Heart left ventricle (tissue), 16 donors: ENCODE data around the gene MTRFR. TPM values are rescaled to one million over a fixed set of nuclear protein-coding genes. Genes with fewer than 3 reads are reported as not detected.

Experiments
- ATAC-seq, 4 donors: fragments of 200-7000 bp; cut with Tn5 transposase; one replicate each; pipeline ENCODE4 v1.9.1; 2020 to 2022; ENCODE audit warnings: moderate library complexity in 4 of 4, mild to moderate bottlenecking in 3 of 4, moderate number of reproducible peaks in 1 of 4
- DNase-seq, 5 donors: peaks; one replicate each; pipeline ENCODE4 v3.0.0-alpha.2; 2020
- H3K27ac ChIP-seq, 12 donors: fragments of 200-600 bp; sonication (generic) in 4 of 12; one replicate each; pipeline versions ENCODE4 v1.5.0 to v1.8.0; 2016 to 2022; ENCODE audit warnings: mild to moderate bottlenecking in 2 of 12
- H3K27me3 ChIP-seq, 9 donors: fragments of 200-600 bp; sonication (generic) in 2 of 9; one replicate each; pipeline versions ENCODE4 v1.5.1 to v1.8.0; 2016 to 2022; ENCODE audit warnings: mild to moderate bottlenecking in 3 of 9
- H3K36me3 ChIP-seq, 9 donors: fragments of 200-600 bp; sonication (generic) in 2 of 9; one replicate each; pipeline versions ENCODE4 v1.5.0 to v1.8.0; 2018 to 2022; ENCODE audit warnings: mild to moderate bottlenecking in 2 of 9
- H3K4me1 ChIP-seq, 12 donors: fragments of 200-600 bp; sonication (generic) in 4 of 12; one replicate each; pipeline versions ENCODE4 v1.5.0 to v1.8.0; 2016 to 2022; ENCODE audit warnings: mild to moderate bottlenecking in 3 of 12
- H3K4me3 ChIP-seq, 12 donors: fragments of 200-600 bp; sonication (generic) in 4 of 12; one replicate each; pipeline versions ENCODE4 v1.5.0 to v1.8.0; 2017 to 2022; ENCODE audit warnings: mild to moderate bottlenecking in 9 of 12, moderate library complexity in 4 of 12
- H3K9me3 ChIP-seq, 12 donors: fragments of 200-600 bp; sonication (generic) in 4 of 12; one replicate each; pipeline versions ENCODE4 v1.5.0 to v1.8.0; 2016 to 2022; ENCODE audit warnings: mild to moderate bottlenecking in 1 of 12
- POLR2A ChIP-seq, 2 donors: fragments of 450-650 bp; IDR thresholded peaks; one replicate each; pipeline ENCODE4 v1.6.1; 2017; ENCODE audit warnings: antibody characterized with exemption in 2 of 2, mild to moderate bottlenecking in 2 of 2, moderate library complexity in 2 of 2
- WGBS, 4 donors: extraction: QIAGEN DNeasy Blood & Tissue Kit in 2 of 4; methylation state at CpG; one replicate each; pipeline versions ENCODE4 v1.1.5 to v1.1.7; 2013 to 2018; 5-methylcytosine and 5-hydroxymethylcytosine counted together
- intact Hi-C, 10 donors: fragments of 100-400 bp; cut with DNase I; formaldehyde crosslinking; loops; one replicate each; pipeline versions ENCODE4 v1.11.1 to v1.14.2; 2022
- polyA plus RNA-seq, 2 donors: library from polyadenylated mRNA; stranded (reverse); fragments of 200-250 nt; gene quantifications; one replicate each; pipeline ENCODE4 v1.2.3, GENCODE V29; 2013
- total RNA-seq, 9 donors: library from RNA; depleted of rRNA in 2 of 9; stranded (reverse); fragments of >200 nt in 2 of 9; fragmentation: NEBNext Ultra II Directional in 3 of 9; extraction: Animal tissue kit (Norgen Biotek cat#: 25700) in 3 of 9; gene quantifications; one replicate each; pipeline versions ENCODE4 v1.1.0 to v1.2.4, GENCODE V29; 2016 to 2023
- TF ChIP-seq, protein P1 (sequence below), 12 donors: fragments of 200-600 bp; sonication (generic) in 4 of 12; IDR thresholded peaks; one replicate each; pipeline versions ENCODE4 v1.5.0 to v1.8.0; 2018 to 2022; ENCODE audit warnings: antibody characterized with exemption in 12 of 12, mild to moderate bottlenecking in 5 of 12
- donor health status: ischemic (EF 13 %, LVEDD 7.1; RV severe dilation, severe dysfunction).
- donor health status: healthy with polysubstance abuse.
- donor health status: DM: no; HTN: yes; CAD: no.
- donor health status: DM: no; HTN: no; CAD: no.
- donor health status: ischemic (EF 25% LVEDD 6.9; RV normal size, moderate dysfunction).
- donor health status: ischemic (EF 25% LVEDD 5.7; RV mildly dilated, moderate dysfunction).
- donor health status: healthy.
- donor health status: DM: yes; HTN: yes; CAD: no.
- donor health status: ischemic (EF 35%, LVEDD 5.7; RV mildly dilated, moderate dysfunction).
- donor health status: nonischemic (EF 11% LVEDD 7.7; RV severe dilation, severe dysfunction).
- donor health status: DM: yes; HTN: yes; CAD: no.
- donor health status: PGD.
- donor health status: ischemic (EF 29% LVEDD 5.4; RV normal size, mild dysfunction).
- donor health status: nonischemic (EF 23%, LVEDD 6.1; RV moderate dilation, normal function).

MTRFR gene
- total and polyA plus RNA-seq, 11 donors = 7.9 to 16.0 (median 11.8) TPM

DNA sequence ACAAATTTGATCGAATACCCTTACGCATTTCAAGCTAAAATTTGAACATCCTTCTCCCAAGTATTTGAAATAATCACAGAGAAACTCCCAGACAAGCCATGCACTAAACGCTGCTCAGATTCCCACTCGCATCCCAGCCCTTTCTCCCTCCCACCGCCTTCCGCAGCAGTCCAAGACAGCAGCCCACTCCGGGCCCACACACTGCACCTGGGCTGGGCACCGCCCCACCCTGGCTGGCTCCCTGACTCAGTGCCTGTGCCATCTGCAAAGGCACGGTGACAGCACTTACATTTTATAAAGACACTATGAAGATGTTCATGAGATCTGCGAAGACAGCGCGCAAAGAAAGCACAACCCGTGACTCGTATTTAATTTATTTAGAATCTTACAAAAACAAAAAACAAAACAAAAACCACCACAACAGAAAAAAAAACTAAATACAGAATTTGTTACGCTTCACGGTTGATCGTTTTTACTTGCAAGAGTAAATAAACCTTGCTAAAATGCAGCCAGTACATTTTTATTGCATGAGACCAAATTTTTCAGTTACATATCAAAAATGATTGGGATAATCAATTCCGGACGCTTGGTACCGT lies 55.6 kb downstream of the MTRFR start:
- no peak for TF ChIP-seq POLR2A (IDR thresholded peaks at IDR 0.05)
- Histone ChIP-seq H3K36me3 (peaks cover 3 to 54% (median 43%) of the 10 kb centered on the region in 9 donors), H3K27me3 (no peaks in the 10 kb centered on the region), H3K27ac (no peak overlapping the region), H3K9me3 (no peaks in the 10 kb centered on the region), H3K4me3 (no peak overlapping the region), H3K4me1 (no peaks in the 10 kb centered on the region)
- intact Hi-C loops = no loop called here
- DNase-seq = no peak
- ATAC-seq = no peak
- 95% methylated on average over 20 of the region's 20 CpGs for WGBS, 4 donors

DNA sequence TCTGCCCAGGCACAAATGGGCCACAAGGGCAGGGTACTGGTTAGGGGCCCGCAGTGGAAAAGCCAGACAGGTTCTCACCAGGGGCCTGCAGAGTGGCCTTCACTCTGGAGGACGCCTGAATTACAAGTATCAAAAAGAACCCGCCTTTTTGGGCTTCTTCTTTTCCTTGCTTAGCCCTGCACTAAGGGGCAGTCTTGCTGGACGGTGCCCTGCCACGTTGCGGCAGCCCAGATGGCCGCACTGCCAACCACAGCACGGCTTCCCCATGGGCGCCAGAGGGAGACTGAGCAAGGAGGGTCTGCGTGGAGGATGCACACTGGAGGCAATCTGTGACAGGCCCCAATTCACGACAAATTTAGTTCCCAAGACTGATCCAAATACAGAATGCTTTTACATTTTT lies 56.7 kb downstream of the MTRFR start:
- WGBS, 4 donors = 92 to 95% (median 94%) methylated on average over 11 of the region's 11 CpGs
- Histone ChIP-seq H3K4me3 (no peak overlapping the region), H3K27ac (no peak overlapping the region), H3K36me3 (peaks cover 3 to 65% (median 54%) of the 10 kb centered on the region in 9 donors), H3K27me3 (no peaks in the 10 kb centered on the region), H3K4me1 (no peaks in the 10 kb centered on the region), H3K9me3 (no peaks in the 10 kb centered on the region)
- DNase-seq = no peak
- intact Hi-C loops = no loop called here
- no peak for ATAC-seq
- TF ChIP-seq, protein P1, sequence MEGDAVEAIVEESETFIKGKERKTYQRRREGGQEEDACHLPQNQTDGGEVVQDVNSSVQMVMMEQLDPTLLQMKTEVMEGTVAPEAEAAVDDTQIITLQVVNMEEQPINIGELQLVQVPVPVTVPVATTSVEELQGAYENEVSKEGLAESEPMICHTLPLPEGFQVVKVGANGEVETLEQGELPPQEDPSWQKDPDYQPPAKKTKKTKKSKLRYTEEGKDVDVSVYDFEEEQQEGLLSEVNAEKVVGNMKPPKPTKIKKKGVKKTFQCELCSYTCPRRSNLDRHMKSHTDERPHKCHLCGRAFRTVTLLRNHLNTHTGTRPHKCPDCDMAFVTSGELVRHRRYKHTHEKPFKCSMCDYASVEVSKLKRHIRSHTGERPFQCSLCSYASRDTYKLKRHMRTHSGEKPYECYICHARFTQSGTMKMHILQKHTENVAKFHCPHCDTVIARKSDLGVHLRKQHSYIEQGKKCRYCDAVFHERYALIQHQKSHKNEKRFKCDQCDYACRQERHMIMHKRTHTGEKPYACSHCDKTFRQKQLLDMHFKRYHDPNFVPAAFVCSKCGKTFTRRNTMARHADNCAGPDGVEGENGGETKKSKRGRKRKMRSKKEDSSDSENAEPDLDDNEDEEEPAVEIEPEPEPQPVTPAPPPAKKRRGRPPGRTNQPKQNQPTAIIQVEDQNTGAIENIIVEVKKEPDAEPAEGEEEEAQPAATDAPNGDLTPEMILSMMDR (IDR thresholded peaks at IDR 0.05) = no peak
- no peak for TF ChIP-seq POLR2A (IDR thresholded peaks at IDR 0.05)

DNA sequence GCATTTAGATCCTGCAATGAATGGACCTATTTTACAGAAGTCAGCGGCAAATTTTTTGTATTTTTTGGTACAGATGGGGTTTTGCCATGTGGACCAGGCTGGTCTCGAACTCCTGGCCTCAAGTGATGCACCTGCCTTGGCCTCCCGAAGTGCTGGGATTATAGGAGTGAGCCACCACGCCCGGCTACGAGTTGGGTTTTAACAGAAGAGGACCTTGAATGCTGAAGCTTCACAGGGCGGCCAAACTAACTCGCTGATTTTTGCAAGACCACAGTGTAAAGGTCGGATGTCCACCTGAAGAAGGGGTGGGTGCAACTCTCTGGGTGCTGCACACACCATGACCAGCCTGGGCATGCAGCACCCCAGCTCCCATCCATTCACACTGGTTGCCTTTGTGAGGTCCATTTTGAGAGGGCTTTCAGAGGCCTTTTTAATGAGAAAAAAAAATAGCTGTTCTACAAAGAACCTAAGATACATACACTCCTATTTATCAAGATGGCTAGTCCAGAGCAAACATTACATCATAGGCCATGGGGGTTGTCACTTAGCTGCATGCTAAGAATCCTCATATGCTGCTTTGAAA lies 60.0 kb downstream of the MTRFR start:
- TF ChIP-seq, protein P1 (IDR thresholded peaks at IDR 0.05) = no peak
- TF ChIP-seq POLR2A (IDR thresholded peaks at IDR 0.05) = no peak
- WGBS, 4 donors = 91 to 95% (median 94%) methylated on average over 9 of the region's 9 CpGs

DNA sequence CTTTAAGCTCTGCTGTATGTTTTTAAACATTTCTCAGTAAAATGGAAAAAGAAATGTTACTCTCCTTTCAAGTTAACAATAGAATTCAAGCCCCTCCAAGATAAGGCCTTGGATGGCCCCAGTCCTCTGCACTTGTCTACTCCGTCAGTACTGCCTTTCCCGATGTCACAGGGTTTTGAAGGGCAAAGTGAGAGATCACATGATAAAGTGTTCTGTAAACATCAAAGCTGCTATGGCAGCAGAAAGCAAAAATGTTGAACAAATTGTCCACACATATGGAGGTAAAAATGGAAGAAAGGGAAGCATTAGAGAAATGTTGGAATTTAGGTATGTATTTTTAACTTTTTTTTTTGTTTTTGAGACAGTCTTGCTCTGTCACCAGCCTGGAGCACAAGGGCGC lies 71.9 kb downstream of the MTRFR start:
- H3K4me3 ChIP-seq = no peak overlapping the region
- TF ChIP-seq, protein P1 (IDR thresholded peaks at IDR 0.05) = no peak
- TF ChIP-seq POLR2A (IDR thresholded peaks at IDR 0.05) = no peak
- intact Hi-C loops = no loop called here
- H3K4me1 ChIP-seq = no peaks in the 10 kb centered on the region
- H3K36me3 ChIP-seq = peaks cover 0 to 100% (median 93%) of the 10 kb centered on the region in 9 donors
- ATAC-seq = no peak
- 58 to 68% (median 65%) methylated on average over 3 of the region's 3 CpGs for whole genome bisulfite sequencing, 4 donors
- no peak for DNase-seq
- no peak overlapping the region for H3K27ac ChIP-seq
- no peaks in the 10 kb centered on the region for H3K9me3 ChIP-seq
- H3K27me3 ChIP-seq = no peaks in the 10 kb centered on the region

More for the DNA sequence above, 60.0 kb downstream of the MTRFR start:
- Histone ChIP-seq H3K27ac (no peak overlapping the region), H3K4me1 (no peaks in the 10 kb centered on the region), H3K9me3 (no peaks in the 10 kb centered on the region), H3K27me3 (no peaks in the 10 kb centered on the region), H3K4me3 (no peak overlapping the region), H3K36me3 (peaks cover 3 to 98% (median 86%) of the 10 kb centered on the region in 9 donors)
- ATAC-seq = no peak
- intact Hi-C loops = no loop called here
- no peak for DNase-seq
